Motor neuron (in vitro differentiated cells): ENCODE results near the gene SS18L1. TPM values are rescaled to one million over a fixed set of nuclear protein-coding genes. Genes with fewer than 3 reads are reported as not detected.

Experiments
- ATAC-seq, 8 experiments: fragments of 200-7000 bp; cut with Tn5 transposase; replicated peaks in 6 of 8; 2 replicates each; pipeline ENCODE4 v1.8.0; 2021; ENCODE audit warnings: mild to moderate bottlenecking in 8 of 8, moderate library complexity in 8 of 8
- H3K27ac ChIP-seq, 2 donors: fragments of 250-450 bp; sonication (Bioruptor Pico); 2 replicates each; pipeline ENCODE4 v1.9.0; 2021; ENCODE audit warnings: antibody characterized with exemption in 2 of 2, mild to moderate bottlenecking in 2 of 2, moderate library complexity in 1 of 2
- H3K4me1 ChIP-seq, 2 donors: fragments of 250-450 bp; sonication (Bioruptor Pico); replicated peaks in 1 of 2; 2 replicates each; pipeline ENCODE4 v1.6.1; 2021; ENCODE audit warnings: antibody characterized with exemption in 2 of 2, mild to moderate bottlenecking in 2 of 2, moderate library complexity in 1 of 2
- H3K4me3 ChIP-seq, 5 donors: fragments of 250-450 bp; sonication (Bioruptor Pico); 2 replicates each; pipeline ENCODE4 v1.9.0; 2021; ENCODE audit warnings: antibody characterized with exemption in 5 of 5, mild to moderate bottlenecking in 5 of 5, moderate library complexity in 4 of 5
- whole genome bisulfite sequencing, 10 experiments: fragments of 450-650 bp; shearing (Covaris generic); methylation state at CpG; one replicate each; pipeline ENCODE4 v1.0.0; 2022; 5-methylcytosine and 5-hydroxymethylcytosine counted together
- in situ Hi-C, 9 experiments: fragments of 400-800 bp; cut with MboI; loops; one replicate each; pipeline ENCODE4 v1.15.0; 2021; ENCODE audit warnings: low sequenced_read_pairs in 9 of 9, low pct_unique_long_range_greater_than_20kb in 2 of 9; ENCODE audit not compliant: unreplicated experiment in 9 of 9
- total RNA-seq, 8 experiments: library from RNA; unstranded; fragments of 300-600 nt; gene quantifications; 2 replicates each; pipeline versions ENCODE4 v1.2.3 to v1.2.4, GENCODE V29; 2022

Gene SS18L1
- total RNA-seq, 8 experiments from 2014 or later: 9.5 to 32.0 (median 29.5) TPM

- Histone ChIP-seq H3K4me1 (peaks cover 0 to 6% of the 10 kb centered on the region in 2 donors), H3K27ac (no peak overlapping the region), H3K4me3 (no peak overlapping the region)
- ATAC-seq: peak; percentile 24 to 66 (median 52)
- in situ Hi-C loops: no loop called here
- WGBS, 10 experiments: 27% methylated on average over 3 of the region's 10 CpGs; no CpG with 5 or more reads in 9 of the 10 experiments
Observed at GRCh38 chr20:62227591-62227976, 84.0 kb downstream of the SS18L1 start.

- Histone ChIP-seq H3K4me1 (peaks cover 0 to 6% of the 10 kb centered on the region in 2 donors), H3K27ac (no peak overlapping the region), H3K4me3 (no peak overlapping the region)
- in situ Hi-C loops: no loop called here
- 0 to 97% (median 74%) methylated on average over 2 to 6 of the region's 37 CpGs; no CpG with 5 or more reads in 6 of the 10 experiments for WGBS, 10 experiments
- ATAC-seq: peak; percentile 18 to 78 (median 52)
Observed at GRCh38 chr20:62227977-62228958, 84.7 kb downstream of the SS18L1 start.

GRCh38 chr20:62228982-62229545 lies 85.5 kb downstream of the SS18L1 start:
- Histone ChIP-seq H3K4me1 (peaks cover 0 to 7% of the 10 kb centered on the region in 2 donors), H3K27ac (no peak overlapping the region), H3K4me3 (no peak overlapping the region)
- WGBS, 10 experiments: 34 to 100% (median 85%) methylated on average over 2 to 6 of the region's 7 CpGs; no CpG with 5 or more reads in 2 of the 10 experiments
- in situ Hi-C loops: no loop called here
- ATAC-seq: no peak

- no peak for ATAC-seq
- H3K4me3 ChIP-seq: no peak overlapping the region
- WGBS, 10 experiments: 0 to 100% (median 60%) methylated on average over 1 to 4 of the region's 4 CpGs; no CpG with 5 or more reads in 1 of the 10 experiments
- H3K27ac ChIP-seq: no peak overlapping the region
- in situ Hi-C loops: no loop called here
- H3K4me1 ChIP-seq: peaks cover 3 to 13% of the 10 kb centered on the region in 2 donors
Observed at GRCh38 chr20:62229667-62230066, 86.1 kb downstream of the SS18L1 start.

- Histone ChIP-seq H3K4me3 (no peak overlapping the region), H3K4me1 (peaks cover 9 to 19% of the 10 kb centered on the region in 2 donors), H3K27ac (no peak overlapping the region)
- ATAC-seq: no peak
- in situ Hi-C loops: no loop called here
- 25 to 89% (median 79%) methylated on average over 1 to 2 of the region's 2 CpGs; no CpG with 5 or more reads in 2 of the 10 experiments for WGBS, 10 experiments
Observed at GRCh38 chr20:62230276-62230675, 86.7 kb downstream of the SS18L1 start.

GRCh38 chr20:62230696-62231095 lies 87.1 kb downstream of the SS18L1 start:
- in situ Hi-C loops: no loop called here
- Histone ChIP-seq H3K4me1 (peaks cover 12 to 23% of the 10 kb centered on the region in 2 donors), H3K27ac (no peak overlapping the region), H3K4me3 (no peak overlapping the region)
- no peak for ATAC-seq
- 63 to 100% (median 100%) methylated on average over 1 to 3 of the region's 10 CpGs; no CpG with 5 or more reads in 7 of the 10 experiments for WGBS, 10 experiments

GRCh38 chr20:62231292-62231691 lies 87.7 kb downstream of the SS18L1 start:
- WGBS, 10 experiments: 90% methylated on average over 2 of the region's 6 CpGs; no CpG with 5 or more reads in 9 of the 10 experiments
- no peak for ATAC-seq
- Histone ChIP-seq H3K27ac (no peak overlapping the region), H3K4me1 (peaks cover 17 to 29% of the 10 kb centered on the region in 2 donors), H3K4me3 (no peak overlapping the region)
- in situ Hi-C loops: no loop called here

Other genes starting within 250 kb of the SS18L1 start
- gene TAF4, start 77.9 kb upstream of the SS18L1 start, total RNA-seq: 10 to 100 TPM in 2 of 8 experiments, 1 to 10 TPM in 6; 3.6 to 15.1 (median 7.1) TPM
- gene LSM14B, start 21.3 kb upstream of the SS18L1 start, total RNA-seq: 10 to 100 TPM; 27.2 to 79.3 (median 55.4) TPM
- gene PSMA7, start 375 bp upstream of the SS18L1 start, total RNA-seq: 100 to 1,000 TPM; 233 to 413 (median 253) TPM
- gene MTG2, start 39.3 kb downstream of the SS18L1 start, total RNA-seq: 10 to 100 TPM; 18.9 to 51.2 (median 27.3) TPM
- gene HRH3, start 76.5 kb downstream of the SS18L1 start, total RNA-seq: 1 to 10 TPM in 5 of 8 experiments, under 1 TPM in 3; 0.13 to 5.1 (median 1.6) TPM
- 10 to 100 TPM; 22.4 to 33.4 (median 26.6) TPM for gene OSBPL2, start 94.8 kb downstream of the SS18L1 start, total RNA-seq
- gene ADRM1, start 159.2 kb downstream of the SS18L1 start, total RNA-seq: 100 to 1,000 TPM in 1 of 8 experiments, 10 to 100 TPM in 7; 42.8 to 151 (median 87.9) TPM
- gene LAMA5, start 223.5 kb downstream of the SS18L1 start, total RNA-seq: 10 to 100 TPM in 7 of 8 experiments, 1 to 10 TPM in 1; 9.7 to 45.4 (median 24.9) TPM
- 1,000 to 10,000 TPM in 7 of 8 experiments, 100 to 1,000 TPM in 1; 960 to 3,776 (median 2,338) TPM for gene RPS21, start 243.3 kb downstream of the SS18L1 start, total RNA-seq